ENCODE data around the gene LPCAT3.

LPCAT3 gene

GRCh38 chr12:6950811-6951540 is 67.3 kb downstream of the LPCAT3 start, which contains the start of gene PTPN6:
Gene PTPN6 (plus strand): TSS chr12:6951356. CDS start chr12:6951513, 157 bp downstream.
- peak; percentile 90 for DNase-seq (ENCODE audit: low read depth)
- peak; percentile 80 for TF ChIP-seq POLR2A (IDR thresholded peaks at IDR 0.05; ENCODE audit: extremely low read depth, insufficient read length)
- TF ChIP-seq, protein P1, sequence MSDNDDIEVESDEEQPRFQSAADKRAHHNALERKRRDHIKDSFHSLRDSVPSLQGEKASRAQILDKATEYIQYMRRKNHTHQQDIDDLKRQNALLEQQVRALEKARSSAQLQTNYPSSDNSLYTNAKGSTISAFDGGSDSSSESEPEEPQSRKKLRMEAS (IDR thresholded peaks at IDR 0.05; ENCODE audit: low read depth, low read length) = peak; percentile 78
- TF ChIP-seq MYC (IDR thresholded peaks at IDR 0.05; ENCODE audit: low read depth, low read length) = peak; percentile 69
- TF ChIP-seq, protein P2, sequence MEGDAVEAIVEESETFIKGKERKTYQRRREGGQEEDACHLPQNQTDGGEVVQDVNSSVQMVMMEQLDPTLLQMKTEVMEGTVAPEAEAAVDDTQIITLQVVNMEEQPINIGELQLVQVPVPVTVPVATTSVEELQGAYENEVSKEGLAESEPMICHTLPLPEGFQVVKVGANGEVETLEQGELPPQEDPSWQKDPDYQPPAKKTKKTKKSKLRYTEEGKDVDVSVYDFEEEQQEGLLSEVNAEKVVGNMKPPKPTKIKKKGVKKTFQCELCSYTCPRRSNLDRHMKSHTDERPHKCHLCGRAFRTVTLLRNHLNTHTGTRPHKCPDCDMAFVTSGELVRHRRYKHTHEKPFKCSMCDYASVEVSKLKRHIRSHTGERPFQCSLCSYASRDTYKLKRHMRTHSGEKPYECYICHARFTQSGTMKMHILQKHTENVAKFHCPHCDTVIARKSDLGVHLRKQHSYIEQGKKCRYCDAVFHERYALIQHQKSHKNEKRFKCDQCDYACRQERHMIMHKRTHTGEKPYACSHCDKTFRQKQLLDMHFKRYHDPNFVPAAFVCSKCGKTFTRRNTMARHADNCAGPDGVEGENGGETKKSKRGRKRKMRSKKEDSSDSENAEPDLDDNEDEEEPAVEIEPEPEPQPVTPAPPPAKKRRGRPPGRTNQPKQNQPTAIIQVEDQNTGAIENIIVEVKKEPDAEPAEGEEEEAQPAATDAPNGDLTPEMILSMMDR (IDR thresholded peaks at IDR 0.05; ENCODE audit: low read depth, low read length) = no peak
- H3K4me3 ChIP-seq (ENCODE audit: low read depth, low read length) = peak within 1 kb of the TSS; percentile 79

DNA sequence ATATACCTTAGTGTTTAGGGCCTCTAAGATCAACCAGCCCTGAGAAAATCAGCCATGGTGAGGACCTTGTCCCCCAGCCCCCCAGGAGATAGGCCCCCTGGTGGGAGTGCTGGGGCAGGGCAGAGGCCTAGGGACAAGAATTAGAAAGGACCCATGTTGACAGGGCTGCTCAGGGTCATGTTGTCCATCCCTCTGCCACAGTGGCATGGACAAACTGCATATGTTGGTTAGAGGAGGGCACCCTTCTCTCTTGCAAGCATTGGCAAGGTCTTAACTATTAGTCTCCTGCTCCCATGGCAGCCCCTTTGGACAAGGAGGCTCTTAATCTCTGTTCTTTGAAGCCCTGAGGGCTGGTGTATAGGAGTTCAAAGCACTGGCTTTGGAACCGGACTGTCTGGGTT is 67.9 kb downstream of the LPCAT3 start:
- TF ChIP-seq MYC (IDR thresholded peaks at IDR 0.05; ENCODE audit: low read depth, low read length) (no peak), POLR2A (IDR thresholded peaks at IDR 0.05; ENCODE audit: extremely low read depth, insufficient read length) (no peak)
- TF ChIP-seq, protein P1 (IDR thresholded peaks at IDR 0.05; ENCODE audit: low read depth, low read length) = no peak
- TF ChIP-seq, protein P2 (IDR thresholded peaks at IDR 0.05; ENCODE audit: low read depth, low read length) = peak; percentile 44
- peak; percentile 60 for DNase-seq (ENCODE audit: low read depth)
- peak overlapping the region; percentile 79 for H3K4me3 ChIP-seq (ENCODE audit: low read depth, low read length)

DNA sequence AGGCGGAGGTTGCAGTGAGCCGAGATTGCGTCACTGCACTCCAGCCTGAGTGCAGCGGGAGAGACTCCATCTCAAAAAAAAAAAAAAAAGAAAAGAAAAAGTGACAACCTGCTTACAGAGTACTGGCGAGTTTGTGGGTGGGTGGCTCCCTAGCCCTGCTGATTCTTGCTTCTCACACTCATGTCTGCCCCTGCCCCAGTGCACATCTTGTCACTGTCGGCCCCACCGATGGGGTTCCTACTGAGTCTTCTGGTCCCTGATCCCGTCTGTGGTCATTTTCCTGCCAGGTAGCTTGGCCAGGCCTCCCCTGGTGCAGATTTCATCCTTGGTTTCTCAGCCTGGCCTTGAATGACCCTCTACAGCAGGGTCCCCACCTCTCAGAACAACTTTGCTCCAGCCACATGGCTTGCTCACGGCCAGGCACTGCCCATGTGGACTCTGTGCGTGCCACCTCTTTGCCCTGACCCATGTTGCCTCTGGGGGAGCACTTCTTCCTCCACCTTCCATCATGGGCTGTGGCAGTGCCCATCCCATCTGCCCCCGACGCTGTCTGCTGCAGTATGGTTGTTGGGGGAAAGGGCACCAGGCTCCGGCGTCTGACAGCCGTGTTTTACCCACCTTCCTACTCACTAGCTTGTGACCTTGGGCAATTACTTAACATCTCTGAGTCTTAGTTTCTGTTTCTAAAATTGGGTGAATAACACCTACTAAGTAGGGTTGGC is 69.2 kb downstream of the LPCAT3 start:
- DNase-seq (ENCODE audit: low read depth) = no peak
- H3K4me3 ChIP-seq (ENCODE audit: low read depth, low read length) = no peak overlapping the region
- TF ChIP-seq, protein P1 (IDR thresholded peaks at IDR 0.05; ENCODE audit: low read depth, low read length) = peak; percentile 67
- peak; percentile 57 for TF ChIP-seq MYC (IDR thresholded peaks at IDR 0.05; ENCODE audit: low read depth, low read length)
- TF ChIP-seq, protein P2 (IDR thresholded peaks at IDR 0.05; ENCODE audit: low read depth, low read length) = peak; percentile 16
- TF ChIP-seq POLR2A (IDR thresholded peaks at IDR 0.05; ENCODE audit: extremely low read depth, insufficient read length) = no peak

- DNase-seq (ENCODE audit: low read depth) = no peak
- TF ChIP-seq MYC (IDR thresholded peaks at IDR 0.05; ENCODE audit: low read depth, low read length) (no peak), POLR2A (IDR thresholded peaks at IDR 0.05; ENCODE audit: extremely low read depth, insufficient read length) (no peak)
- TF ChIP-seq, protein P2 (IDR thresholded peaks at IDR 0.05; ENCODE audit: low read depth, low read length) = no peak
- TF ChIP-seq, protein P1 (IDR thresholded peaks at IDR 0.05; ENCODE audit: low read depth, low read length) = no peak
- no peak overlapping the region for H3K4me3 ChIP-seq (ENCODE audit: low read depth, low read length)
These were observed 70.7 kb downstream of the LPCAT3 start for GRCh38 chr12:6947615-6948014.

DNA sequence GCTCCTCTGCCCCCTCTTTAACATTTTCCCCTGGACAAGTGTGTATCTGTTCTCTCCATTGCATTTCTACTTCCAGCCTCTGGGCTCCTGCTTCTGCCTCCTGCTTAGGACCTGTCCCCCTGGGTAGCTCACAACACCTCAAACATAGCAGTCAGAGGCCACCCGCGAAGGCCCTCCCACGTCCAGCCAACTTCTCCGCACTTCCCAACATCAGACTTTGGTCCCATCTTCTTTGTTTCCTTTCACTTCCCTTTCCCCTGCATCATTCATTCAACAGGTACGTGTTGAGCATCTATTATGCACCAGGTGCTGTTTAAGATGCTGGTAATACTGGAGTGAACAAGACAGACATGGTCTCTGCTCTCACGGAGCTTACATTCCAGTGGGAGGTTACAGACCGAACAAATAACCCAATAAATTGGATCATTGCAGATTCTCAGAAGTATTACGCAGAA is 71.3 kb downstream of the LPCAT3 start:
- no peak overlapping the region for H3K4me3 ChIP-seq (ENCODE audit: low read depth, low read length)

More for the DNA sequence above, 71.3 kb downstream of the LPCAT3 start:
- DNase-seq (ENCODE audit: low read depth) = no peak
- TF ChIP-seq MYC (IDR thresholded peaks at IDR 0.05; ENCODE audit: low read depth, low read length) = no peak
- TF ChIP-seq, protein P2 (IDR thresholded peaks at IDR 0.05; ENCODE audit: low read depth, low read length) = no peak
- TF ChIP-seq, protein P1 (IDR thresholded peaks at IDR 0.05; ENCODE audit: low read depth, low read length) = no peak
- TF ChIP-seq POLR2A (IDR thresholded peaks at IDR 0.05; ENCODE audit: extremely low read depth, insufficient read length) = no peak
